Panc1 (cell line): Measurements from ENCODE around the gene RASSF10.

Source experiments
- CTCF ChIP-seq: fragments of 450-650 bp; IDR thresholded peaks from 2 replicates; pipeline ENCODE4 v1.5.1; 2017; ENCODE audit warnings: mild to moderate bottlenecking
- POLR2AphosphoS5 ChIP-seq: IDR thresholded peaks from 2 replicates; pipeline ENCODE4 v1.6.1; 2012; ENCODE audit warnings: mild to moderate bottlenecking, low read depth, low read length, moderate library complexity
- SIN3A ChIP-seq: IDR thresholded peaks from 2 replicates; pipeline ENCODE4 v1.6.1; 2012; ENCODE audit warnings: low read depth, mild to moderate bottlenecking, low read length, moderate library complexity, borderline replicate concordance; ENCODE audit not compliant: insufficient read depth
- TCF7L2 ChIP-seq: IDR thresholded peaks from 2 replicates; pipeline ENCODE4 v1.6.1; 2011; ENCODE audit warnings: mild to moderate bottlenecking, low read depth, low read length, inconsistent platforms
- TF ChIP-seq, protein P1 (sequence below), 2 experiments: IDR thresholded peaks; 2 replicates each; pipeline ENCODE4 v1.6.1; 2011 to 2012; ENCODE audit warnings: low read depth in 2 of 2, control low read depth in 1 of 2, low read length in 1 of 2, mild to moderate bottlenecking in 1 of 2, moderate library complexity in 1 of 2; ENCODE audit not compliant: insufficient read depth in 1 of 2

GRCh38 chr11:12986194-12986898 lies 22.8 kb upstream of the RASSF10 start:
- TF ChIP-seq CTCF (no peak), SIN3A (no peak), POLR2AphosphoS5 (no peak), TCF7L2 (no peak)
- TF ChIP-seq, protein P1, sequence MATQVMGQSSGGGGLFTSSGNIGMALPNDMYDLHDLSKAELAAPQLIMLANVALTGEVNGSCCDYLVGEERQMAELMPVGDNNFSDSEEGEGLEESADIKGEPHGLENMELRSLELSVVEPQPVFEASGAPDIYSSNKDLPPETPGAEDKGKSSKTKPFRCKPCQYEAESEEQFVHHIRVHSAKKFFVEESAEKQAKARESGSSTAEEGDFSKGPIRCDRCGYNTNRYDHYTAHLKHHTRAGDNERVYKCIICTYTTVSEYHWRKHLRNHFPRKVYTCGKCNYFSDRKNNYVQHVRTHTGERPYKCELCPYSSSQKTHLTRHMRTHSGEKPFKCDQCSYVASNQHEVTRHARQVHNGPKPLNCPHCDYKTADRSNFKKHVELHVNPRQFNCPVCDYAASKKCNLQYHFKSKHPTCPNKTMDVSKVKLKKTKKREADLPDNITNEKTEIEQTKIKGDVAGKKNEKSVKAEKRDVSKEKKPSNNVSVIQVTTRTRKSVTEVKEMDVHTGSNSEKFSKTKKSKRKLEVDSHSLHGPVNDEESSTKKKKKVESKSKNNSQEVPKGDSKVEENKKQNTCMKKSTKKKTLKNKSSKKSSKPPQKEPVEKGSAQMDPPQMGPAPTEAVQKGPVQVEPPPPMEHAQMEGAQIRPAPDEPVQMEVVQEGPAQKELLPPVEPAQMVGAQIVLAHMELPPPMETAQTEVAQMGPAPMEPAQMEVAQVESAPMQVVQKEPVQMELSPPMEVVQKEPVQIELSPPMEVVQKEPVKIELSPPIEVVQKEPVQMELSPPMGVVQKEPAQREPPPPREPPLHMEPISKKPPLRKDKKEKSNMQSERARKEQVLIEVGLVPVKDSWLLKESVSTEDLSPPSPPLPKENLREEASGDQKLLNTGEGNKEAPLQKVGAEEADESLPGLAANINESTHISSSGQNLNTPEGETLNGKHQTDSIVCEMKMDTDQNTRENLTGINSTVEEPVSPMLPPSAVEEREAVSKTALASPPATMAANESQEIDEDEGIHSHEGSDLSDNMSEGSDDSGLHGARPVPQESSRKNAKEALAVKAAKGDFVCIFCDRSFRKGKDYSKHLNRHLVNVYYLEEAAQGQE (IDR thresholded peaks at IDR 0.05; ENCODE audit: insufficient read depth in 1 of 2, low read depth in 2 of 2, low read length in 1 of 2), result no peak
